Small intestine (tissue), 7 donors: ENCODE results near the gene SLC13A4. TPM values are rescaled to one million over a fixed set of nuclear protein-coding genes. Genes with fewer than 3 reads are reported as not detected.

Experiments
- DNase-seq, 2 donors: peaks; one replicate each; pipeline versions ENCODE4 v3.0.0 to v3.0.0-alpha.2; 2013
- FAIRE-seq: peaks from 2 replicates; lab custom pipeline; 2012; peaks lifted over from hg19 to GRCh38; lab: Jason Lieb, UNC
- H3K27ac ChIP-seq, 3 donors: one replicate each; pipeline ENCODE4 v1.5.1; 2013; ENCODE audit warnings: low read length in 2 of 3, mild to moderate bottlenecking in 2 of 3, control low read depth in 1 of 3, inconsistent platforms in 1 of 3, low read depth in 1 of 3, moderate library complexity in 1 of 3
- H3K27me3 ChIP-seq, 3 donors: one replicate each; pipeline ENCODE4 v1.6.1; 2013; ENCODE audit warnings: low read length in 3 of 3, inconsistent platforms in 1 of 3; ENCODE audit not compliant: control insufficient read depth in 3 of 3, insufficient read depth in 3 of 3
- H3K36me3 ChIP-seq, 3 donors: one replicate each; pipeline ENCODE4 v1.6.1; 2013; ENCODE audit warnings: low read length in 3 of 3, inconsistent platforms in 1 of 3, low read depth in 1 of 3, mild to moderate bottlenecking in 1 of 3, moderate library complexity in 1 of 3; ENCODE audit not compliant: control insufficient read depth in 3 of 3, insufficient read depth in 2 of 3
- H3K4me1 ChIP-seq, 3 donors: one replicate each; pipeline ENCODE4 v1.6.1; 2013; ENCODE audit warnings: low read length in 2 of 3, inconsistent platforms in 1 of 3, low read depth in 1 of 3, mild to moderate bottlenecking in 1 of 3, moderate library complexity in 1 of 3; ENCODE audit not compliant: control insufficient read depth in 3 of 3, insufficient read depth in 2 of 3
- H3K4me3 ChIP-seq, 3 donors: one replicate each; pipeline ENCODE4 v1.5.1; 2013; ENCODE audit warnings: low read length in 3 of 3, control low read depth in 1 of 3, inconsistent platforms in 1 of 3, low read depth in 1 of 3, mild to moderate bottlenecking in 1 of 3, moderate library complexity in 1 of 3
- H3K9me3 ChIP-seq, 2 donors: one replicate each; pipeline ENCODE4 v1.6.1; 2013; ENCODE audit warnings: low read depth in 1 of 2, low read length in 1 of 2; ENCODE audit not compliant: control insufficient read depth in 2 of 2, insufficient read depth in 1 of 2
- WGBS, 3 donors: extraction: QIAGEN DNeasy Blood & Tissue Kit; methylation state at CpG; one replicate each; pipeline ENCODE4 v1.1.7; 2013; 5-methylcytosine and 5-hydroxymethylcytosine counted together
- polyA plus RNA-seq, 4 donors: library from polyadenylated mRNA; stranded (reverse) in 3 of 4; unstranded in 1 of 4; fragments of 200-250 nt in 3 of 4; fragments of 120-200 nt in 1 of 4; gene quantifications; one replicate each; pipeline versions ENCODE4 v1.2.1 to v1.2.3, GENCODE V29; 2013
- donor health status: healthy with polysubstance abuse.
- donor health status: control.
- donor health status: control.
- donor health status: Bipolar disorder and iron deficiency.
- donor health status: healthy.

SLC13A4 gene
- polyA plus RNA-seq, 4 donors: 0.04 to 0.56 TPM; not detected in 2

- H3K27me3 ChIP-seq: peaks cover 0 to 8% (median 0%) of the 10 kb centered on the region in 3 donors
- FAIRE-seq: no peak
Observed at GRCh38 chr7:135718794-135719437, 9.1 kb downstream of the SLC13A4 start.

DNA sequence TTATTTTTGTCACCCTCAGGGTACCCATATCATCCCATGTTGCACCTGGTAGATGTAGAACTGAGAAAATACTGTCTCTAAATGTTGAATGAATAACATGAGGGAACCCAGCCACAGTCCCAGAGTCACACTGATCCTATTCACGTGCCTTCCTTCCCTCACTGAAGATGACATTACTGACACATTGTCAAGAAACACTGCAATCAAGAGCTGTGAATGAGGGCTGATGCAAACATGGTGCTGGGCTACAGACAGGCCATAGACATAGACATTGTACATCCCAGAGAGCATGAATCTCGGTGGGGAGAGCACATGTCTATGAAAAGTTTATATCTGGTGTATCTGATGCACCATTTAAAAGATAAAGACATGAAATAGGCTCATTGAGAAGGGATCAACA is 9.8 kb downstream of the SLC13A4 start:
- Histone ChIP-seq H3K27ac (no peak overlapping the region), H3K36me3 (no peaks in the 10 kb centered on the region), H3K4me3 (no peak overlapping the region), H3K27me3 (peaks cover 0 to 12% (median 0%) of the 10 kb centered on the region in 3 donors), H3K4me1 (no peaks in the 10 kb centered on the region), H3K9me3 (no peaks in the 10 kb centered on the region)
- DNase-seq: no peak
- FAIRE-seq: no peak
- 63 to 81% (median 71%) methylated on average over 2 of the region's 2 CpGs for WGBS, 3 donors

More at GRCh38 chr7:135718794-135719437, 9.1 kb downstream of the SLC13A4 start:
- H3K4me1 ChIP-seq: no peaks in the 10 kb centered on the region
- no peak for DNase-seq
- no peaks in the 10 kb centered on the region for H3K36me3 ChIP-seq
- H3K4me3 ChIP-seq: no peak overlapping the region
- no peak overlapping the region for H3K27ac ChIP-seq
- 35 to 56% (median 53%) methylated on average over 7 of the region's 7 CpGs for WGBS, 3 donors
- H3K9me3 ChIP-seq: no peaks in the 10 kb centered on the region

DNA sequence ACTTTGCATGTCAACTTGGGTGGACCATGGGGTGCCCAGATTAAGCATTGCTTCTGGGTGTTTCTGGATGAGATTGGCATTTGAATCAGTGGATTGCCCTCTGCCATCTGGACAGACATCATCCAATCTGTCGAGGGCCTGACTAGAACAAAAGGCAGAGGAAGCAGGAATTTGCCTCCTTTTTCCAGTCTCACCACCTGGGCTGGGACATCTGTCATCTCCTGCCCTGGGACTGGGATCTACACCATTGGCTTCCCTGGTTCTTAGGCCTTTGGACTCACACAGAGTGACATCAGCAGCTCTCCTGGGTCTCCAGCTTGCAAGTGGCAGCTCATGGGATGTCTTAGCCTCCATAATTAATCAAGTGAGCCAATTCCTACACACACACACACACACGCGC is 10.3 kb downstream of the SLC13A4 start:
- DNase-seq: no peak
- 75 to 89% (median 84%) methylated on average over 3 of the region's 3 CpGs for WGBS, 3 donors

DNA sequence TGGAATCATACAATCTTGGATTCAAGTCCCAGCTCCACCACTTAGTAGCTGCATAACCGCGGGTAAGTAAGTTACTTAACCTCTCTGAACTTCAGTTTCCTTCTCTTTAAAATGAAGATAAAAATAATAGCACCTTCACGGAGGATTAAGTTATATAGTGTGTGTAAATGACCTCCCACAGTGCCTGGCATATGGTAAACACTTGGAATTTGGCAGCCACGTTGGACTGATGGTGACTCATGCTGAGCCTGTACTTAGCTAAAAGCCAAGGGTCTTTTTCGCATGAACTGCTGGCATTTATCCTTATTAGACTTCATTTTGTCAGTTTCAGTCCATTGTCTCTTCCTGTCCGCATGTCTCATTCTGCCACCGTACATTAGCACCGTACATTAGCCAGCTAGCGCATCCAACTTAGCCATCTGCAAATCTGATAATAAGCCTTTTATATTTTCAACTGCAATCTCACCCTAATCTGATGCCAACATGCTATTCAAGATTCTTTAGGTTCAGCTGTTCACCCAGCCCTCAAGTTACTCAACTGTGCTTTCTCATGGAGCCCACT is 11.2 kb downstream of the SLC13A4 start:
- no peak overlapping the region for H3K27ac ChIP-seq
- FAIRE-seq: no peak
- H3K4me1 ChIP-seq: no peaks in the 10 kb centered on the region
- DNase-seq: no peak
- H3K4me3 ChIP-seq: no peak overlapping the region
- H3K27me3 ChIP-seq: peaks cover 0 to 12% (median 0%) of the 10 kb centered on the region in 3 donors
- 63 to 69% (median 67%) methylated on average over 9 of the region's 9 CpGs for WGBS, 3 donors
- H3K36me3 ChIP-seq: no peaks in the 10 kb centered on the region
- H3K9me3 ChIP-seq: no peaks in the 10 kb centered on the region

More for the DNA sequence above, 10.3 kb downstream of the SLC13A4 start:
- FAIRE-seq: no peak
- Histone ChIP-seq H3K4me3 (no peak overlapping the region), H3K9me3 (no peaks in the 10 kb centered on the region), H3K4me1 (no peaks in the 10 kb centered on the region), H3K27ac (no peak overlapping the region), H3K36me3 (no peaks in the 10 kb centered on the region), H3K27me3 (peaks cover 0 to 12% (median 0%) of the 10 kb centered on the region in 3 donors)

GRCh38 chr7:135715673-135716072 is 12.3 kb downstream of the SLC13A4 start:
- H3K4me1 ChIP-seq: no peaks in the 10 kb centered on the region
- H3K27me3 ChIP-seq: peaks cover 0 to 12% (median 0%) of the 10 kb centered on the region in 3 donors
- H3K4me3 ChIP-seq: no peak overlapping the region
- H3K9me3 ChIP-seq: no peaks in the 10 kb centered on the region
- H3K36me3 ChIP-seq: no peaks in the 10 kb centered on the region
- FAIRE-seq: no peak
- WGBS, 3 donors: 60 to 86% (median 80%) methylated on average over 1 of the region's 1 CpG
- DNase-seq: no peak
- no peak overlapping the region for H3K27ac ChIP-seq

DNA sequence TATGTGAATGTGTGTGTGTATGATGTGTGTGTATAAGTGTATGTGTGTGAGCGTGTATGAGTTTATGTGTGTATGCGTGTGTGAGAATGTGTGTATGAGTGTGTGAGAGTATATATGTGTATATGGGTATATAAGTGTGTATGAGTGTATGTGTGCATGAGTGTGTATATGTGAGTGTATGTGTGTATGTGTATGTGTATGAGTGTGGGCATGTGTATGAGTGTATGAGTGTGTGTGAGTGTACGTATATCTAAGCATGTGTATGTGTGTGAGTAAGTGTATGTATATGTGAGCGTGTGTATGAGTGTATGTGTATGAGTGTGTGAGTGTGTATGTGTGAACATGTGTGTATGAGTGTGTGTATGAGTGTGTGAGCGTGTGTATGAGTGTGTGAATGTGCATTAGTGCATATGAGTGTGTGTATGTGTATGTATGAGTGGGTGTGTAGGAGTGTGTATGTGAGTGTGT is 12.9 kb downstream of the SLC13A4 start:
- FAIRE-seq (no peak), DNase-seq (no peak)
- H3K27ac ChIP-seq: no peak overlapping the region
- H3K9me3 ChIP-seq: no peaks in the 10 kb centered on the region
- no peaks in the 10 kb centered on the region for H3K4me1 ChIP-seq
- H3K4me3 ChIP-seq: no peak overlapping the region
- H3K27me3 ChIP-seq: peaks cover 0 to 12% (median 0%) of the 10 kb centered on the region in 3 donors
- H3K36me3 ChIP-seq: no peaks in the 10 kb centered on the region
- 92 to 95% (median 93%) methylated on average over 5 of the region's 5 CpGs for WGBS, 3 donors

- Histone ChIP-seq H3K4me1 (no peaks in the 10 kb centered on the region), H3K9me3 (no peaks in the 10 kb centered on the region), H3K36me3 (no peaks in the 10 kb centered on the region), H3K27ac (no peak overlapping the region), H3K27me3 (peaks cover 0 to 12% (median 0%) of the 10 kb centered on the region in 3 donors), H3K4me3 (no peak overlapping the region)
- FAIRE-seq: no peak
- 82 to 86% (median 82%) methylated on average over 20 of the region's 20 CpGs for WGBS, 3 donors
- no peak for DNase-seq
Observed at GRCh38 chr7:135714534-135715009, 13.4 kb downstream of the SLC13A4 start.

- H3K36me3 ChIP-seq: no peaks in the 10 kb centered on the region
- no peaks in the 10 kb centered on the region for H3K4me1 ChIP-seq
- H3K4me3 ChIP-seq: no peak overlapping the region
- 66 to 78% (median 70%) methylated on average over 4 of the region's 4 CpGs for WGBS, 3 donors
- H3K9me3 ChIP-seq: no peaks in the 10 kb centered on the region
- peaks cover 0 to 10% (median 0%) of the 10 kb centered on the region in 3 donors for H3K27me3 ChIP-seq
- no peak overlapping the region for H3K27ac ChIP-seq
- DNase-seq (no peak), FAIRE-seq (no peak)
Observed at GRCh38 chr7:135713836-135714470, 14.0 kb downstream of the SLC13A4 start.
